Fibroblast of villous mesenchyme (primary cell): ENCODE data around the gene OAT. TPM values are rescaled to one million over a fixed set of nuclear protein-coding genes. Genes with fewer than 3 reads are reported as not detected.

Source experiments
- DNase-seq: peaks from one replicate; pipeline ENCODE4 v3.0.0-alpha.2; 2010; ENCODE audit warnings: low read depth
- H3K4me3 ChIP-seq: 2 replicates; pipeline ENCODE4 v1.5.1; 2011; ENCODE audit warnings: low read depth, mild to moderate bottlenecking, low read length
- total RNA-seq: library from RNA; depleted of rRNA; stranded (reverse); fragments of >200 nt; gene quantifications from 2 replicates; pipeline ENCODE4 v1.2.3, GENCODE V29; 2012
- TF ChIP-seq, protein P1 (sequence below): IDR thresholded peaks from 2 replicates; pipeline ENCODE4 v1.5.1; 2012; ENCODE audit warnings: low read depth, mild to moderate bottlenecking, low read length; ENCODE audit not compliant: insufficient read depth

Gene OAT
- total RNA-seq, 1 donor, result 224 TPM

DNA sequence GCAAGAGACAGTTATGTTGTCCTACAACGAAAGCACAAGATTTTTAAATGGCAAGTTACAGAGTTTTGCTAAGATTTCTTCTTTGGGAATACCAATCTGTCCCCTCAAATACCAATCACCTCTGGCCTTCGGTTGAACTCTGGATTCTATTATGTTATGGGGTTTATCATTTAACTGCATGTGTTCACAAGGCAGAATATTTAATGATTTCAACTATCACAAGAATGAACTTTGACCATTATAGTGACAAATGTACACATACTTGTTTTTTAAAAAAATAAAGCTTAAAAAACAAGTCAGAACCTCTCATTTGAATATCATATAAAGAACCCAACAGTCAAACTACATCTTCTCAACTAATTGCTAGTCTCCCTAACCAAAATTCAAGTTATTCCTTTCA is 11.3 kb downstream of the OAT start:
- TF ChIP-seq, protein P1, sequence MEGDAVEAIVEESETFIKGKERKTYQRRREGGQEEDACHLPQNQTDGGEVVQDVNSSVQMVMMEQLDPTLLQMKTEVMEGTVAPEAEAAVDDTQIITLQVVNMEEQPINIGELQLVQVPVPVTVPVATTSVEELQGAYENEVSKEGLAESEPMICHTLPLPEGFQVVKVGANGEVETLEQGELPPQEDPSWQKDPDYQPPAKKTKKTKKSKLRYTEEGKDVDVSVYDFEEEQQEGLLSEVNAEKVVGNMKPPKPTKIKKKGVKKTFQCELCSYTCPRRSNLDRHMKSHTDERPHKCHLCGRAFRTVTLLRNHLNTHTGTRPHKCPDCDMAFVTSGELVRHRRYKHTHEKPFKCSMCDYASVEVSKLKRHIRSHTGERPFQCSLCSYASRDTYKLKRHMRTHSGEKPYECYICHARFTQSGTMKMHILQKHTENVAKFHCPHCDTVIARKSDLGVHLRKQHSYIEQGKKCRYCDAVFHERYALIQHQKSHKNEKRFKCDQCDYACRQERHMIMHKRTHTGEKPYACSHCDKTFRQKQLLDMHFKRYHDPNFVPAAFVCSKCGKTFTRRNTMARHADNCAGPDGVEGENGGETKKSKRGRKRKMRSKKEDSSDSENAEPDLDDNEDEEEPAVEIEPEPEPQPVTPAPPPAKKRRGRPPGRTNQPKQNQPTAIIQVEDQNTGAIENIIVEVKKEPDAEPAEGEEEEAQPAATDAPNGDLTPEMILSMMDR, result no peak
- no peak for DNase-seq
- no peak overlapping the region for H3K4me3 ChIP-seq

DNA sequence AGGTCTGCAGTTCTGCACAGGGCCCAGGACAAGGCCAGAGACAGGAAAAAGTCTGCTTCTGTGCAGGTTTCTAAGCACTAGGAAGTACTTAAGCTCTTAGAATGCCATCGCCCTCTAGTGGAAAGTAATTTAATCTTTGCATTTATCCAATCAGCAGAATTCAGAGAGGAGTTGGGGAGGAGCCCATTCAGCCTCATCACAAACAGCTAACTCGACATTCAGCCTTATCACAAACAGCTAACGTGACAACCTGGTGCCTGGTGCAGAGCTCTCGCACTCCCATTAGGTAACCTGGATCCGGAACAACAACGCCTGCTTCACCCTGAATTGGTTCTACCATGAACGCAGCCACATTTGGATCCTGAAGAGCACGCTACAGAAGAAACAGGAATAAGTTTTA is 15.2 kb downstream of the OAT start:
- no peak overlapping the region for H3K4me3 ChIP-seq
- TF ChIP-seq, protein P1, result peak; percentile 65
- peak; percentile 85 for DNase-seq

DNA sequence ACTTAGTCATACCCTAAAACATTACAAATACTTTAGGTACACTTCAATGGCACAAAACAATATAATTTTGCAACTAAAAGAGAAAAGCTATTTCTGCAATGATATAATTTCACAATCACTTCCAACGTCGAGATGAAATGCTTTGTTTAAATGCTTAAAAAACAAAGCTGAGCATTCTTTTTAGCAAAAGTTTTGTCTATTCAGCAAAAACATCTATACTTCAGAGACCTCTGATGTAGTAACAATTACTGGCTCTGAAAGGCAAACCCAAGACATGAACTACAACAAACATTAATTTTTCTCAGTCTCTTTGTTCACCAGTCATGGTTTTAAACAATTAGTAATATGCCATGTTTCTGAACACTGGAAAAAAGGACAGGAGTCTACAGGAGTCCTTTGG is 16.4 kb downstream of the OAT start:
- no peak overlapping the region for H3K4me3 ChIP-seq
- DNase-seq, result no peak
- TF ChIP-seq, protein P1, result no peak

DNA sequence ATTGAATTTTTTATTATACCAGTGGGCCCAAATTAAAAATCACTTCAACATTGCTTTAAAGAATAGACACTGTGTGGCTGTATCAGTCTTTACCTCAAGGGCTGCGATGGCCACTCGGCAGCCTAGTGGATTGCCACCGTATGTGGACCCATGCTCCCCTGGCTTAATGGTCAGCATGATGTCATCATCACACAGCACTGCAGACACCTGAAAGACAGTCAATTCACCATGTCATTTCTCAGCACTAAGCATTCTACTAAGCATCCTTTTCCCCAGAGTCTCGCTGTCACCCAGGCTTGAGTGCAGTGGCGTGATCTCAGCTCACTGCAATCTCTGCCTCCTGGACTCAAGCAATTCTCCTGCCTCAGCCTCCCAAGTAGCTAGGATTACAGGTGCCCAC is 17.1 kb downstream of the OAT start:
- no peak for DNase-seq
- TF ChIP-seq, protein P1, result no peak
- H3K4me3 ChIP-seq, result no peak overlapping the region

DNA sequence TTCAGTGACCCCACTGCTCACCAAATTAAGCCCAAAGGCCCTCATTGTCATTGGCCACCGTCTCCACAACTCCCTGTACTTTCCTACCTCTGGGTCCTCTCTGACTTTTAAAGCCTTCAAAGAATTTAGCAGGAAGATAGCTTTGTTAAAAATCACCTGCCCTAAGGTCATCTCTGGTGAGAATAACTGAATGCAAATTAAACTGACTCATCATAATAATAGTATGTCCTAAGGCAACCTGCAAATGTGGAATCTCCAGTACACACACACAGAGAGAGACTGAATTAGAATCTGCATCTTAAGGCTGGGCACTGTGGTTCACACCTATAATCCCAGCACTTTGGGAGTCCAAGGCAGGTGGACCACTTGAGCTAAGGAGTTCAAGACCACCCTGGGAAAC is 24.1 kb downstream of the OAT start:
- no peak overlapping the region for H3K4me3 ChIP-seq
- TF ChIP-seq, protein P1, result no peak
- DNase-seq, result no peak

DNA sequence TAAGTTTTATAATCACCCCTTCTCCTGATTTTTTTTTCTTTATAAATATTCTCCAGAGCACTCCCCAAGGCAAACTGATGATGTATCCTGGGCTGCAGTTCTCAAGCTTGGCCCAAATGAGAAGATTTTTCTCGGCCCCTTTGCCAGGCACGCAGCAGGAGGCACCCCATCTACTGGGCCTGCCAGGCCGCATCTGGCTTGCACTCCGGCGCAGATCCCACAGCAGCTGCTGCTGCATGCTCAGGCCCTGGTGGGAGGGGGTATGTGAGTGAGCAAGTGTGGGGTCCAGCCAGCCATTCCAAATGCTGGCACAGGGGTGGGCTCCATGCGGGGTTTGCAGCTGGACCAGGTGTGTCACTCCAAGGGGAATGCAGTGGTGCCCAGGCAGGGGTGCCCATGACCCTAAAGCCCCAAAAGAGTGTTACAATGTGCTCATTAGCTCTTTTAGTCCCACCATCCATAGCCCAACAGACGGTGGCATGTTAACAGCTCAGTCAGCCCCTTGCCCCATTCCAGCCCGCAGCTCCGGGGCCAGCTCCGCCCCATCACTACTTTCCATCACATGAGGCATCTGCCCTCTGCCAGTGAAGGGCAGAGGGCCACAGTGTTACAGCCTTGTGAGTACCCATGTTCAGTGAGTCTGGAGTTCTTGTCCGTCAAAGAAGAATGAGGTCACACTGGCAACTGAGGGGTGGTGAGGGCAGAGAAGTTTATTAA is 25.9 kb downstream of the OAT start:
- TF ChIP-seq, protein P1, result no peak
- no peak overlapping the region for H3K4me3 ChIP-seq
- DNase-seq, result no peak
